DLD1 (cell line): ENCODE data around the gene PMP22.
"Not testable (repeated sequence)": the region's sequence is repeated elsewhere in the genome, so short reads cannot be mapped to it uniquely, and the experiment has no call there.

ENCODE experiments used
- in situ Hi-C: cut with HindIII; loops from 2 replicates; pipeline ENCODE4 v1.10.0; 2017; ENCODE audit warnings: low sequenced_read_pairs

The PMP22 gene

DNA sequence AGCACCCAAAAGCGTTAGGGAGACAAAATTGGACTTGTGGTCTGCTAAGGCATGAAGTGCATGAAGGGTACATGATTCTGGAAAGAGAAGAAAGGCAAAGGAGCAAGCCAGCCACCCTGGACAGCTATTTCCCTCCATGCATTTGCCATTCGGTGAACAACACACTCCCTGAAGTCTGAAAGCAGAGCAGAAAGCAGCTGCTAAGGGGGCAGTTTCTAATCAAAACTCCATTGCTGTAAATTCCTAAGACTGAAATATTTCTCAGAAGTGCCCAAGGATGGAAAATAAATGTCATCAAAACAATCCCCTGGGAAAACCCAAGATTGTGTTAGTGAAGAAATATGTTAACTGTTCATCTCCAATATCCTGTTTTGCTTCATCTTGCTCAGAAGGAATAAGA is 44.3 kb downstream of the PMP22 start:
- in situ Hi-C loops, result no loop called here

- in situ Hi-C loops, result no loop called here
Observed at GRCh38 chr17:15216481-15216880, 48.6 kb downstream of the PMP22 start.

- in situ Hi-C loops, result no loop called here
Observed at GRCh38 chr17:15213381-15214087, 51.6 kb downstream of the PMP22 start.

GRCh38 chr17:15210247-15210646 is 54.9 kb downstream of the PMP22 start:
- in situ Hi-C loops, result no loop called here

GRCh38 chr17:15203062-15203461 is 62.1 kb downstream of the PMP22 start:
- in situ Hi-C loops, result not testable (repeated sequence)

- in situ Hi-C loops, result not testable (repeated sequence)
Observed at GRCh38 chr17:15200574-15200973, 64.6 kb downstream of the PMP22 start.

- in situ Hi-C loops, result no loop called here
Observed at GRCh38 chr17:15197229-15197628, 67.9 kb downstream of the PMP22 start.

- in situ Hi-C loops, result no loop called here
Observed at GRCh38 chr17:15194859-15195277, 70.3 kb downstream of the PMP22 start.

GRCh38 chr17:15185625-15185991 is 79.5 kb downstream of the PMP22 start:
- in situ Hi-C loops, result no loop called here

DNA sequence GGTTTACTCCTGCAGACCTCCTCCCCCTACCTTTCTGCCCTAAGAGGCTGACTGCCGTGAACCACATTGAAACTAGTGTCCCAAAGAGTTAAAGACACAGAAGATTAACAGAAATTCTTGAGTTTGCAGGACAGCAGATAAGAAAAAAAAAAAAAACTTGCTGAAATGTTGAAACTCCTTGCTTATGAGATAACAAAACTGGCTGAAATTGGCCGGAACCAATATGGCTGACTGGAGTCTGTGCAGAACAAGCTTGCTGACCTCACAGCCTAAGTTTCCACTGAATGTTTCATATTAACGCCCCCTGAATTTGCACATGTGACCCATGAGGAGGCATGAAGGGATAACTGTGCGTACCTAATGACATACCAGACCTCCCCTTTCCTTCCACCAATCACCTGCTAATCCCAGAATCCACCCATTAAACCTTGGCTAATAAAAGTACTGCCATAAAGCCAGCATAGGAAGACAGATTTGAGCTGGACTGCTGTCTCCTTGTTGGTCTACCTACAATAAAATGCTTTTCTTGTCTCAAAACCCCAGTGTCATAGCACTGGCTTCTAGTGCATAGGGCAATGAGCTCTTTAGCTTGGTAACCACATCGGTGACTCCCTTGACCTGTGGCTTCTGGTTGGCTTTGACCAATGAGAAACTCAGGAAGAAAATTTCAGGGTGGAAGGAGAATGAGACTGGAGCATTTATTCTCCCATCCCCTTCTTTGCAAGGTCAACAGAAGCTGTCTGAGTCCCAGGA is 80.1 kb downstream of the PMP22 start:
- in situ Hi-C loops, result no loop called here

- in situ Hi-C loops, result no loop called here
Observed at GRCh38 chr17:15181816-15182215, 83.3 kb downstream of the PMP22 start.

GRCh38 chr17:15181333-15181732 is 83.8 kb downstream of the PMP22 start:
- in situ Hi-C loops, result no loop called here

DNA sequence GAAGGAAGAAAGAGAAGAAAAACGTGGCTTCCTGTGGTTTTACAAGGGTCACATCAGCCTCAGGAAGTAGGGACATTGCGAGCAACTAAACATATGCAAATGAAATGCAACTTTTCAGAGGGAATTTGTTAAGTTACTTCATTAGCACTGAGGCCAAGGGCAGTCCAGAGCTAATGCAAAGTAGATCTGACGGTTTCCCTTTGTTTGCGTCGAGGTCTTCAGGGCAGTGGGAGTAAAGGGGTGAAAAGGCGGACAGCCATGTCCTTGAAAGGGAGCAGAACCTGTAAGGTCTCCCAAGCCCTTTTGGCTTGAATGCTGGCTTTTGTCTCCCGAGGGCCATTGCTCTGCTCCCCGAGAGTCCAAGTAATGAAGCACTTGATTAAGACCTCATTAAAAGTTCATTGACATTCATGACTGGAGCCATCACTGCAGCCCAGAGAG is 85.0 kb downstream of the PMP22 start:
- in situ Hi-C loops, result no loop called here
